ENCODE measurements around the gene DEGS2. TPM values are rescaled to one million over a fixed set of nuclear protein-coding genes. Genes with fewer than 3 reads are reported as not detected.
"Not testable (repeated sequence)": the region's sequence is repeated elsewhere in the genome, so short reads cannot be mapped to it uniquely, and the experiment has no call there.

Gene DEGS2
- total RNA-seq, 1 donor from 2014 or later = 0.06 TPM

DNA sequence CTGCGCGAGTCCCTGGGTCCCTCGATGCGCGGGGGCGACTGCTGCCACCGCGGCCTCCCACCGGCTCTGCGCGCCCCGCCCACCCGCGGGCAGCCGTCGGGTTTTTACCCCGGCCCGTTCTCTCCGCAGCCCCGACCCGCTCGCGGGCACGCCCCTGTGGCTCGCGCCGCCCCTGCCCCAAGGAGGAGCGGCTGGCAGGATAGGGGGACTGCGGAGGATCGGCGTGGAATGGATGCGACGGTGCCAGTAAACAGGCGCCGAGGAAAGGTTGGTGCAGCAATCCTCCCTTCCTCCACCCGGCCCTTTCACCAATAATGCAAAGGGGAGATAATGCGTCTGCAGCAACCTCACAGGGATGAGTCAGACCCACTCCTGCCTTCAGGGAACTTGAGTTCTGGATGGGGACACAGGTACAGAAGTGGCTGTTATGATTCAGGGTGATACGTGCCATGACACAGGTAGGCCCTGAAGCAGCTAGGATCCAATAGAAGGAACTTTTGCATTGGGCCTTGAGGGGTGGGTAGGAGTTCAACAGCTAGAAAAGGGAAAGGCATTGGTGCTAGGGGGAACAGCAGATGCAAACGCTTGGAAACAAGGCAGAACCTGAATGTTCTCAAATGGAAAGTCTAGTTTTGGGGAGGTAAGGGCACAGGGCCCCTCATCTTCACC, 554 bp upstream of the DEGS2 start:
- no peak for DNase-seq (ENCODE audit: low read depth)
- peak overlapping the region; percentile 36 for H3K4me3 ChIP-seq (ENCODE audit: low read depth, low read length)
- TF ChIP-seq, protein P1, sequence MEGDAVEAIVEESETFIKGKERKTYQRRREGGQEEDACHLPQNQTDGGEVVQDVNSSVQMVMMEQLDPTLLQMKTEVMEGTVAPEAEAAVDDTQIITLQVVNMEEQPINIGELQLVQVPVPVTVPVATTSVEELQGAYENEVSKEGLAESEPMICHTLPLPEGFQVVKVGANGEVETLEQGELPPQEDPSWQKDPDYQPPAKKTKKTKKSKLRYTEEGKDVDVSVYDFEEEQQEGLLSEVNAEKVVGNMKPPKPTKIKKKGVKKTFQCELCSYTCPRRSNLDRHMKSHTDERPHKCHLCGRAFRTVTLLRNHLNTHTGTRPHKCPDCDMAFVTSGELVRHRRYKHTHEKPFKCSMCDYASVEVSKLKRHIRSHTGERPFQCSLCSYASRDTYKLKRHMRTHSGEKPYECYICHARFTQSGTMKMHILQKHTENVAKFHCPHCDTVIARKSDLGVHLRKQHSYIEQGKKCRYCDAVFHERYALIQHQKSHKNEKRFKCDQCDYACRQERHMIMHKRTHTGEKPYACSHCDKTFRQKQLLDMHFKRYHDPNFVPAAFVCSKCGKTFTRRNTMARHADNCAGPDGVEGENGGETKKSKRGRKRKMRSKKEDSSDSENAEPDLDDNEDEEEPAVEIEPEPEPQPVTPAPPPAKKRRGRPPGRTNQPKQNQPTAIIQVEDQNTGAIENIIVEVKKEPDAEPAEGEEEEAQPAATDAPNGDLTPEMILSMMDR (conservative IDR thresholded peaks at IDR 0.05; ENCODE audit: low read depth, low read length) = no peak

DNA sequence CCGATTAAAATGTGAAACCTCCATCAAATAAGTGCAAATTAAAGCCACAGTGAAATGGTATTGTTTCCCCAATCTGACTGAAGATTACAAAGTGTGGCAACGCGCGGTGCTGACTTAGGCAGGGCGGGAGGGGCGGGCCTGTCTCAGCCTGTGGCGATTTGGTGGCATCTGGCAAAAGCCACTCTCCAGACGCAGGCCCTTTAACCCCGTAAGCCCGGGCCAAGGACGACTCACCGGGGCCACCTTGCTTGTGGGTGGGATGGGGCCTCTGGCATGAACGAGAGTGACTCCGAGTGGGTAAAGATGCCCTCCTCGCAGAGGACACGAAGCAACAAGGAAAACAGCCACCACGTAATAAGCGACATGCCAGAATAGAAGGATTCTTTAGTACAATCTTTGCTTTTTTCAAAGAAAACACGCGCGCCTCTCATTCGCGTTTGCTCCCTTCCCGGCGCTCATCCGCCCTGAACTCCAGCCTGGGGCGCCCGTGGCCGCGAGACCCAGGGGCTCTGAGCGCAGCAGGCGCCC, 815 bp downstream of the DEGS2 start:
- TF ChIP-seq, protein P1 (conservative IDR thresholded peaks at IDR 0.05; ENCODE audit: low read depth, low read length) = no peak
- no peak overlapping the region for H3K4me3 ChIP-seq (ENCODE audit: low read depth, low read length)

DNA sequence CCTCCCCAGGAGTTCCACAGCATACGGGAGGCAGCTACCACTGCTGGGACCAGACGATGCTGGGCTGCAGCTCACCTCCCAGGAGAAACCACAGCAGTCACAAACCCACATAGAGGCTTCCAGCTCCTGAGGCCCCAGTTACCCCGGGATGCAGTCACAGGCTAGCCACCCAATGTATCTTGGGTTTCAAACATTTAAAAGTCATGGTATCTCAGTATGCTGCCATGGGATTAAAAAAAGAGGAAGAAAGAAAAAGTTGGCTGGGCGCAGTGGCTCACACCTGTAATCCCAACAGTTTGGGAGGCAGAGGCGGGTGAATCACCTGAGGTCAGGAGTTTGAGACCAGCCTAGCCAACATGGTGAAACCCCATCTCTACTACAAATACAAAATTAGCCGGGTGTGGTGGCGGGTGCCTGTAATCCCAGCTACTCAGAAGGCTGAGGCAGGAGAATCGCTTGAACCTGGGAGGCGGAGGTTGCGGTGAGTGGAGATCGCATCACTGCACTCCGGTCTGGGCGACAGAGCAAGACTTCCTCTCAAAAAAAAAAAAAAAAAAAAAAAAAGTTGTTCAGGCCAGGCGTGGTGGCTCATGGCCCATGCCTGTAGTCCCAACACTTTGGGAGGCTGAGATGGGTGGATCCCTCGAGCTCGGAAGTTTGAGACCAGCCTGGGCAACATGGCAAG, 1.8 kb downstream of the DEGS2 start:
- not testable (repeated sequence) for H3K4me3 ChIP-seq (ENCODE audit: low read depth, low read length); DNase-seq (ENCODE audit: low read depth)

More for the DNA sequence above, 815 bp downstream of the DEGS2 start:
- DNase-seq (ENCODE audit: low read depth) = no peak

DNA sequence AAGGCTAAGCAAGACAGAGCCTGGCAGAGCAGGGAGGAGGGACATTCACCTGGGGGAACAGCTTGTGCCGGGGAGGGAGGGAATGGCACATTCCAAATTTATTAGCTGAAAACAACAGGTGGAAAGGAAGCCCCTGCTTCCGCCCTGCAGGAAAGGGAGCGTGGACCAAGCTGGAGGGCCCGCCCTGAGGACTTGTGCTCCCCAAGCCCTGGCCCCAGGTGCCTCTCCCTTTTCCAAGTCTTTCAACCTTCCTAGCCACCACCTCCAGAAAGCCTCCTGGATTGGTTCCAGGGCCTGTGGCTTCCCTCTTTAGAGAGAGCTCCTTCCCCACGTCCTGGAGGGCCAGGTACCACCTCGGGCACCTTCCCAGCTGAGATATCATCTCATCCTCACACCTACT, 2.7 kb downstream of the DEGS2 start:
- TF ChIP-seq, protein P1 (conservative IDR thresholded peaks at IDR 0.05; ENCODE audit: low read depth, low read length) = no peak
- no peak overlapping the region for H3K4me3 ChIP-seq (ENCODE audit: low read depth, low read length)

DNA sequence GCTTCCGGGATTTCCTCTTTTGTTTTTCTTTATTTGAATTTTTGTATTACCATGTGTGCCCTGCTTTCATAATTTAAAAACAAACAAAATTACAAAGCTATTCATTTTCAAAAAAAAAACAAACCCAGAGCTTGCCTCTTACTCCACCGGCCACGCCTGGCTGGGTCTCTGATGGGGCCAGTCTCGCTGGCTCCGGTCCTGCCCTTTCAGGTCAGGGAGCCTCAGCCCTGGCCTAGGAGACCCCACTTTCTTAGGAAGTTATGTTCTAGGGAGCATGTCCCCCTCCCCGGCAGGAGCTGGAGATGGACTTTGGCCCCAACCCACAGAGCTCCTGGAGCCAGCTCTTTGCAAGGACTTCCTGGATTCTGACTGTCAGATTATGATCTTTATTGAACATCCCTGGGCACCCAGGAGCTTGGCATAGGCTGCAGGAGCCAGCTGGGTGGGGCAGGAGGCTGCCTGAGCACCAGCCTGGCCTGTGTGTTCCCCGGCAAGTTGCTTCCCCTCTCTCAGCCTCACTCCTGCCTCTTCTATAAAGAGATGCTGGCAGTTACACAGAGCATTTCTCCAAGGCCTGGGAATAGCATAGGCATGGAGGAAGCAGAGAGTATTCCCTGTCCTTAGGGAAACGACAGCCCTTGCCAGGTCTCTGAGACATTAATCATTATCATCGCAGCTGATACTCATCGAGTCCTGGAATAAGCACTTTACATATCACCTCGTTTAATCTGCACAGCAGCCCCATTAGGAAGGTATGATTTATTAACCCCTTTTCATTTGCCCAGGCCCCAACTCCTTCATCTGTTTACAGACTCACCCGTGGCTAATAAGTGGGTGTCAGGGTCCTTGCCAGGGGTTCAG, 3.5 kb downstream of the DEGS2 start:
- TF ChIP-seq, protein P1 (conservative IDR thresholded peaks at IDR 0.05; ENCODE audit: low read depth, low read length) = no peak
- no peak overlapping the region for H3K4me3 ChIP-seq (ENCODE audit: low read depth, low read length)
- no peak for DNase-seq (ENCODE audit: low read depth)

More for the DNA sequence above, 2.7 kb downstream of the DEGS2 start:
- DNase-seq (ENCODE audit: low read depth) = no peak

DNA sequence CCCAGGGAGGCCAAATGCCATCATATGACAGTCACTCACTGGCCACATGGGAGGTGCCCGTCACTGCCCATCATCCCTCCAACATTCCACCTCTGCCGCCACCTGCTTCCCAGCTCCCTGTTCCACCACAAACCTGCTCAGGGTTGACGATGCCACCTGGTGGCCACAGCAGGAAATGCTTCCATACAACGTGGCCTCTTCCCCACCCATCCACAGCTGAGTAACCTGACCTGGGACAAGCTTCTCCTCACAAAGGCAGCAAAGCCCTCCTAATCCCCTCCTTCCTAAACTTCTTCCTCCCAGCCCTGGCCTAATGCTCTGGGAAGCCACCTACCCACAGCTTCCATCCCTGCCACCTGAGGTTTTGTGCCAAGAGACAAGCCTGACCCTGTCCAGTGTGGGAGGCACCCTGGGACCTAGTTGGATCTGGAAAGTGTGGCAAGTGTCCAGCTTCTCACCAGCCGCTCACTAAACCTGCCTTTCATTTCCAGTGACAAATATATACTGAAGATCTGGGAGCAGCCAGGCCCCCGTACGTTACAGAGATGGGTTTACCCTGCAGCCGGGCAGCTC, 4.3 kb downstream of the DEGS2 start:
- no peak overlapping the region for H3K4me3 ChIP-seq (ENCODE audit: low read depth, low read length)
- TF ChIP-seq, protein P1 (conservative IDR thresholded peaks at IDR 0.05; ENCODE audit: low read depth, low read length) = peak; percentile 80
- DNase-seq (ENCODE audit: low read depth) = no peak

DNA sequence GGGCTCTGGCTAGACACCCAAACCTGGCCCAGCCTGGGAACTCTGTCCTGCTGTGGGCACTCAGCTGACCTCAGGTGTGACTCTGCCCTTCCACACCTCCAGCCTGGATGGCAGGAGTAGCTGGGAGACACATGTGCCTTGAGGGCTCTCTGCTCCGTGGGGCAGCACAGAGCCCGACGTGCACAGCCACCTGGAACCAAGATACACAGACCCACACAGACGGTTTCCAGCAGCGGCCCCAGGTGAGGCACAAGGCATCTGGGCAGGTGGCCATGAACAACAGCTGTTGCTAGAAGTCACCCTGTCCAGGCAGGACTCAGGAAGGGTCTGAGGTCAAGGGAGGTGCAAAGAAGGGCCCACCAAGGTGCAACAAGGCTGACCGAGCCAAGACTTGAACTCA, 5.9 kb downstream of the DEGS2 start:
- no peak for DNase-seq (ENCODE audit: low read depth)
- TF ChIP-seq, protein P1 (conservative IDR thresholded peaks at IDR 0.05; ENCODE audit: low read depth, low read length) = no peak
- H3K4me3 ChIP-seq (ENCODE audit: low read depth, low read length) = no peak overlapping the region
